OCI-LY7 (cell line): ENCODE results near the gene FRMPD4. TPM values are rescaled to one million over a fixed set of nuclear protein-coding genes. Genes with fewer than 3 reads are reported as not detected.

ENCODE experiments used
- BruUV-seq: library from RNA; stranded (reverse); fragments of 400-500 nt; replicated peaks from 2 replicates; lab custom pipeline; 2021; lab: Mats Ljungman, UMichigan
- CTCF ChIA-PET: fragments of 300-600 bp; sonication (Branson Sonifier 250); formaldehyde crosslinking; loops from one replicate; lab custom pipeline; 2022; ENCODE audit warnings: antibody characterized with exemption; ENCODE audit not compliant: unreplicated experiment; lab: Charles Lee
- POLR2A ChIA-PET: fragments of 300-600 bp; sonication (Branson Sonifier 250); formaldehyde crosslinking; loops from one replicate; lab custom pipeline; 2022; ENCODE audit warnings: antibody characterized with exemption; lab: Charles Lee
- DNase-seq: peaks from one replicate; pipeline ENCODE4 v3.0.0-alpha.2; 2015; ENCODE audit warnings: low spot score
- H2AFZ ChIP-seq: fragments of 200-600 bp; sonication (generic), shearing (Covaris generic); 2 replicates; pipeline ENCODE4 v1.6.1; 2014; ENCODE audit warnings: mild to moderate bottlenecking, antibody characterized with exemption, low read length, moderate library complexity
- H3K27ac ChIP-seq: fragments of 200-600 bp; sonication (generic); 2 replicates; pipeline ENCODE4 v1.5.1; 2014; ENCODE audit warnings: mixed run types, low read depth, mild to moderate bottlenecking, moderate library complexity, low read length, inconsistent platforms; ENCODE audit not compliant: poor library complexity, severe bottlenecking
- H3K36me3 ChIP-seq: fragments of 200-600 bp; sonication (generic); 2 replicates; pipeline ENCODE4 v1.6.1; 2014; ENCODE audit warnings: mild to moderate bottlenecking, antibody characterized with exemption, low read length, moderate library complexity, mixed read lengths; ENCODE audit not compliant: insufficient read depth
- H3K4me1 ChIP-seq: fragments of 200-600 bp; sonication (generic); 2 replicates; pipeline ENCODE4 v1.5.1; 2014; ENCODE audit warnings: mild to moderate bottlenecking, low read length; ENCODE audit not compliant: insufficient read depth, poor library complexity, severe bottlenecking
- H3K4me2 ChIP-seq: fragments of 200-600 bp; sonication (generic); 2 replicates; pipeline ENCODE4 v1.6.1; 2014; ENCODE audit warnings: mild to moderate bottlenecking, low read length
- H3K4me3 ChIP-seq: fragments of 200-600 bp; sonication (generic); 2 replicates; pipeline ENCODE4 v1.5.1; 2014; ENCODE audit warnings: mild to moderate bottlenecking, low read depth, low read length; ENCODE audit not compliant: poor library complexity, severe bottlenecking
- H3K79me2 ChIP-seq: fragments of 200-600 bp; sonication (generic); 2 replicates; pipeline ENCODE4 v1.6.1; 2016; ENCODE audit warnings: low read depth, mild to moderate bottlenecking, low read length, moderate library complexity, mixed read lengths; ENCODE audit not compliant: insufficient read depth
- H3K9me2 ChIP-seq: fragments of 200-600 bp; sonication (generic); 2 replicates; pipeline ENCODE4 v1.6.1; 2016; ENCODE audit warnings: mild to moderate bottlenecking, low read length, mixed read lengths; ENCODE audit not compliant: insufficient read depth
- H3K9me3 ChIP-seq: fragments of 200-600 bp; sonication (generic); 2 replicates; pipeline ENCODE4 v1.6.1; 2014; ENCODE audit warnings: mild to moderate bottlenecking, mixed run types, low read length, mixed read lengths
- H4K20me1 ChIP-seq: fragments of 200-600 bp; sonication (generic); 2 replicates; pipeline ENCODE4 v1.6.1; 2014; ENCODE audit warnings: mild to moderate bottlenecking, antibody characterized with exemption, low read length, moderate library complexity, mixed read lengths; ENCODE audit not compliant: insufficient read depth
- EZH2phosphoT487 ChIP-seq: fragments of 200-600 bp; sonication (generic); IDR thresholded peaks from 2 replicates; pipeline ENCODE4 v1.6.1; 2018; ENCODE audit warnings: low read depth, borderline replicate concordance, mild to moderate bottlenecking, mixed run types, antibody characterized with exemption, low read length, moderate library complexity, mixed read lengths
- intact Hi-C: fragments of 100-400 bp; cut with micrococcal nuclease; formaldehyde crosslinking; loops from one replicate; pipeline ENCODE4 v1.10.0; 2022; ENCODE audit not compliant: unreplicated experiment
- total RNA-seq, 2 experiments: library from RNA; depleted of rRNA in 1 of 2; stranded (reverse); fragments of >200 nt in 1 of 2; shearing (Covaris generic) in 1 of 2; gene quantifications; 2 replicates each; pipeline ENCODE4 v1.2.3, GENCODE V29; 2014 to 2022
- TF ChIP-seq, protein P1 (sequence below): fragments of 200-600 bp; sonication (generic); conservative IDR thresholded peaks from 2 replicates; pipeline ENCODE4 v1.5.1; 2014; ENCODE audit warnings: mild to moderate bottlenecking, antibody characterized with exemption, low read length, moderate library complexity, mixed read lengths

Gene FRMPD4
- total RNA-seq, 2 experiments from 2014 or later = not detected

DNA sequence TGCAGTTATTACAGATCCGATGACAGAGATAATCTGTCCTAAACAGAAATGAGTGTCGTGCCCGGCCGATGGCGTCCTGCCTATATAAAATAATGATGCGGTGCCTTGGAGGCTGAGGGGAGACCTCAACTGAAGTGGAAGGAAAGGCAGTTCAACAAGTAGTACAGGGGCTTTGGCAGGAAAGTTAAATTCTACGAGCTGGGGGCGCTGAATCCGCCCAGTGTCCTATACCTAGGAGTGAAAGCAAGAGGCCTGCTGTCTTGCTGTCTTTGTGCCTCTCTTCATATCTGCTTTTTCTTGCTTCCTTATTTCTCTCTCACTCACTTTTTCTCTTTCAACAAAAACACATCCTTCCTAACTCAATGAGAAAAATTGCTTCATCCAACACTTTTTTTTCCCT is 570.8 kb downstream of the FRMPD4 start:
- no peaks in the 10 kb centered on the region for H3K9me3 ChIP-seq
- H3K27ac ChIP-seq = no peak overlapping the region
- TF ChIP-seq, protein P1, sequence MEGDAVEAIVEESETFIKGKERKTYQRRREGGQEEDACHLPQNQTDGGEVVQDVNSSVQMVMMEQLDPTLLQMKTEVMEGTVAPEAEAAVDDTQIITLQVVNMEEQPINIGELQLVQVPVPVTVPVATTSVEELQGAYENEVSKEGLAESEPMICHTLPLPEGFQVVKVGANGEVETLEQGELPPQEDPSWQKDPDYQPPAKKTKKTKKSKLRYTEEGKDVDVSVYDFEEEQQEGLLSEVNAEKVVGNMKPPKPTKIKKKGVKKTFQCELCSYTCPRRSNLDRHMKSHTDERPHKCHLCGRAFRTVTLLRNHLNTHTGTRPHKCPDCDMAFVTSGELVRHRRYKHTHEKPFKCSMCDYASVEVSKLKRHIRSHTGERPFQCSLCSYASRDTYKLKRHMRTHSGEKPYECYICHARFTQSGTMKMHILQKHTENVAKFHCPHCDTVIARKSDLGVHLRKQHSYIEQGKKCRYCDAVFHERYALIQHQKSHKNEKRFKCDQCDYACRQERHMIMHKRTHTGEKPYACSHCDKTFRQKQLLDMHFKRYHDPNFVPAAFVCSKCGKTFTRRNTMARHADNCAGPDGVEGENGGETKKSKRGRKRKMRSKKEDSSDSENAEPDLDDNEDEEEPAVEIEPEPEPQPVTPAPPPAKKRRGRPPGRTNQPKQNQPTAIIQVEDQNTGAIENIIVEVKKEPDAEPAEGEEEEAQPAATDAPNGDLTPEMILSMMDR = no peak
- TF ChIP-seq EZH2phosphoT487 = no peak
- ChIA-PET POLR2A (no interaction called here), CTCF (no interaction called here)
- H3K4me3 ChIP-seq = no peak overlapping the region
- no peaks in the 10 kb centered on the region for H3K36me3 ChIP-seq
- no peak for DNase-seq
- H3K9me2 ChIP-seq = no peaks in the 10 kb centered on the region
- intact Hi-C loops = no loop called here
- no peaks in the 10 kb centered on the region for H4K20me1 ChIP-seq
- H3K4me2 ChIP-seq = no peak overlapping the region
- H3K4me1 ChIP-seq = peaks cover 5% of the 10 kb centered on the region
- BruUV-seq = no TSS peak
- H2AFZ ChIP-seq = no peak overlapping the region
- H3K79me2 ChIP-seq = no peaks in the 10 kb centered on the region

DNA sequence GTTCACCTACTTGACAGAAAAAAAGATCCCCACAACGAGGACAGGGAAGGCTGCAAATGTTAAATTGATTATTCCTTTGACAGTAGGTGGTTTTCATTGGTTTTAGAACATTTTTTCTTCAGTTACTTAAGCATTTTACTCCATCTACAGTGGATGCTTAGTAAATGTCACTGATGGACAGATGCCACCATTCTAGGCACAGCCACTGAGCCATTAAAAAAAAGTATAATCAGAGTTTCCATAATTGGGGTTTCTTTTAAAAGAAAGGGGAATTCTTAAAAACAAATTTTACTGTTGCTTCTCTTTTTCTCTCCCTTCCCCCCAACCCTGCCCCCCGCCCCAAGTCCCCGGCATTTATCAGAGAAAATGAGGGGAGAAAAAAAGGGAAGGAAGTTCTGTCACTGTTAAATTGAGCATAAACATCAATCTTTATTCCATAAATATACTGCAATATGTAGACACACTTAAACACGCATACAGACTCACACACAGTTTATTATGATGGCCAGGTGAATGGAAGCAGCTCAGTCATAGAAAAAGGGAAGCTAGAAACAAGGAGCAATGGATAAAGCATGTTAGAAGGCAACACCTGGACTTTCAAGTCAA is 573.3 kb downstream of the FRMPD4 start:
- CTCF ChIA-PET = no interaction called here
- Histone ChIP-seq H3K4me1 (peaks cover 5% of the 10 kb centered on the region), H3K36me3 (no peaks in the 10 kb centered on the region), H3K4me2 (peak overlapping the region; percentile 29), H3K27ac (no peak overlapping the region), H3K9me3 (no peaks in the 10 kb centered on the region), H4K20me1 (no peaks in the 10 kb centered on the region), H2AFZ (no peak overlapping the region), H3K4me3 (no peak overlapping the region), H3K79me2 (no peaks in the 10 kb centered on the region), H3K9me2 (no peaks in the 10 kb centered on the region)
- TF ChIP-seq EZH2phosphoT487 = no peak
- TF ChIP-seq, protein P1 = no peak
- POLR2A ChIA-PET = interaction anchor here (0.7 kb wide), 1 partner anchor 37 kb away, joined by 3 read pairs; no protein-coding TSS in a partner anchor
- intact Hi-C loops = no loop called here
- no TSS peak for BruUV-seq
- DNase-seq = no peak

DNA sequence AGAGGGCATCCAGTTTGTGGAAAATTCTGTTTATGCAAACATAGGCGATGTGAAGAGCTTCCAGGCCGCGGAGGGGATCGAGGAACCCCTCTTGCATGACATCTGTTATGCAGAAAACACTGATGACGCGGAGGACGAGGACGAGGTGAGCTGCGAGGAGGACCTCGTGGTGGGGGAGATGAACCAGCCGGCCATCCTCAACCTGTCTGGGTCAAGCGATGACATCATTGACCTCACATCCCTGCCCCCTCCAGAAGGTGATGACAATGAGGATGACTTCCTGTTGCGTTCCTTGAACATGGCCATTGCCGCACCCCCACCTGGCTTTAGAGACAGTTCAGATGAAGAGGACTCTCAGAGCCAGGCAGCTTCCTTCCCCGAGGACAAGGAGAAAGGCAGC is 578.3 kb downstream of the FRMPD4 start:
- no peaks in the 10 kb centered on the region for H4K20me1 ChIP-seq
- ChIA-PET CTCF (no interaction called here), POLR2A (no interaction called here)
- no TSS peak for BruUV-seq
- TF ChIP-seq EZH2phosphoT487 = no peak
- TF ChIP-seq, protein P1 = no peak
- peaks cover 4% of the 10 kb centered on the region for H3K4me1 ChIP-seq
- H3K9me2 ChIP-seq = no peaks in the 10 kb centered on the region
- H3K36me3 ChIP-seq = no peaks in the 10 kb centered on the region
- no peak overlapping the region for H3K27ac ChIP-seq
- no peak overlapping the region for H2AFZ ChIP-seq
- intact Hi-C loops = no loop called here
- H3K79me2 ChIP-seq = no peaks in the 10 kb centered on the region
- no peak for DNase-seq
- no peaks in the 10 kb centered on the region for H3K9me3 ChIP-seq
- no peak overlapping the region for H3K4me3 ChIP-seq
- H3K4me2 ChIP-seq = no peak overlapping the region
